Measurements from ENCODE around the gene VDR.

The VDR gene

DNA sequence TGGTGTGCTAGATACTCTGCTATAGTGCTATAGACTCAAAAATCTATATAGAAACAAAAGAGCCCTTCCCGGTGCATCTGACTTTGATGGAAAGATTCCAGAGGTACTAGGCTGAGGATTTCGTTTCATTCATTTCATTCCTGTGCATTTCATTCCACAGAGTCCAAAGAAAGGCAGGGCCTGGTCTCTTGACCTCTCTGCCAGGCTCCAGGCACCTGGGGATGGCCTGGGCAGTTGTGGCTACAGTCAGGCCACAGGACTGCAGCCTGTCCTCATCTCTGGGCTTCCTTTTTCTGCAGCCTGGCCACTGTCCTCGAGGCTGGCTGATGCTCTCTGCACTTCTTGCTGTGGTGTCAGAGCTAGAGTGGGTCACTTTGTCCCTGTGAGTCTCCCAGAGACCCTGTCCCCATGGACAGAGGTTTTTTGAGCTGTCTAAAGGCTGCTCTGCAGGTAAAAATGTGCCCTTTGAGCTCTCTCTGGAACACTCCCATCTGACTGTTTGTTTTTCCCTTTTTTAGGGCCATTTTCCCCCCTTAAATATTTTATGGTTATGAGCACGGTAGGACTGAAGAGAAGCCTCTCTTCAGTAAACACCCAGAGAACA, 3.2 kb upstream of the VDR start:
- H4K20me1 ChIP-seq = no peaks in the 10 kb centered on the region
- H3K9ac ChIP-seq = no peak overlapping the region
- peaks cover 52% of the 10 kb centered on the region for H3K27me3 ChIP-seq
- no peak overlapping the region for H3K4me2 ChIP-seq
- no peak for TF ChIP-seq Cebpa-rat (IDR thresholded peaks at IDR 0.05)
- H3K4me1 ChIP-seq = peaks cover 24% of the 10 kb centered on the region
- H3K27ac ChIP-seq = no peak overlapping the region
- no peaks in the 10 kb centered on the region for H3K36me3 ChIP-seq
- no peaks in the 10 kb centered on the region for H3K9me3 ChIP-seq
- no peak overlapping the region for H3K4me3 ChIP-seq

DNA sequence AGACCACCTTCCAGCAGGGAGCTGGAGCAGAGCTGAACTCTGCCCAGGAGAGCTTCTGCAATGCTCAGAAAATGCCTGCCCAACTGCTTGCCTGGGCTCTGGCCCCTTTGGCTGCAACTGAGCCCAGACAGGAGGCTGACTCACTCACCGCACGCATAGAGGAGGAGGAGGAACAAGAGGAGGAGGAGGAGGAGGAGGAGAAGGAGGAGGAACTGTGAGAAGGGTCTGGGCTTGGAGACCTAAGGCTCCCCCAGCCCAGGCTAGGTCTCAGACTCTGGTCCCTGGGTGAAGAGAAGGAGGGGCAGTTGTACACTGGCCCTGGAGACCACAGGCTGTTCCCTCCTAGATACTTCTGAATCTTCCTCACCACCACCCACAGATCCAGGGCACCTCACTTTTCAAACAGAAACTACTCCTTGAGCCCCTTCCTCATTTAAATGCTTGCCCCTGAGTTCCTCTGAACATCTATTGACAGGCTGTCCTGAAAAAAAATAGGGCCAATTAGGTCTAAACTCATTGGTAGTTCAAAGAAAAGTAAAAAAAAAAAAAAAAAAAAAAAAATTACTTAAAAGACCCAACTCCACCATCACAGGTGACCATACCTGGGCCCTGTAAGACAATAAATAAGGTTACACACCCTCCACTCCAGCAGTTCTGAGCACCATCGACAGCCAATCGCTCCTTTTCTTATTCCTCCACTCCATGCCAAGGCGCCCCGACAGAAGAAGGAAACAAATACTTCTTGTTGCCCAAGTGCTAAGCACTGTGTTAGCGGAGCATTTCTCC, 674 bp downstream of the VDR start:
- Histone ChIP-seq H3K27me3 (peaks cover 62% of the 10 kb centered on the region), H3K36me3 (no peaks in the 10 kb centered on the region), H3K27ac (peak overlapping the region; percentile 2; the same call in 1 of the 2 replicates), H3K9ac (peak overlapping the region; percentile 39; the same call in 1 of the 2 replicates), H4K20me1 (no peaks in the 10 kb centered on the region), H3K4me1 (peaks cover 62% of the 10 kb centered on the region), H3K4me2 (peak overlapping the region; percentile 81), H3K9me3 (no peaks in the 10 kb centered on the region), H3K4me3 (peak overlapping the region; percentile 69)
- no peak for TF ChIP-seq Cebpa-rat (IDR thresholded peaks at IDR 0.05)

DNA sequence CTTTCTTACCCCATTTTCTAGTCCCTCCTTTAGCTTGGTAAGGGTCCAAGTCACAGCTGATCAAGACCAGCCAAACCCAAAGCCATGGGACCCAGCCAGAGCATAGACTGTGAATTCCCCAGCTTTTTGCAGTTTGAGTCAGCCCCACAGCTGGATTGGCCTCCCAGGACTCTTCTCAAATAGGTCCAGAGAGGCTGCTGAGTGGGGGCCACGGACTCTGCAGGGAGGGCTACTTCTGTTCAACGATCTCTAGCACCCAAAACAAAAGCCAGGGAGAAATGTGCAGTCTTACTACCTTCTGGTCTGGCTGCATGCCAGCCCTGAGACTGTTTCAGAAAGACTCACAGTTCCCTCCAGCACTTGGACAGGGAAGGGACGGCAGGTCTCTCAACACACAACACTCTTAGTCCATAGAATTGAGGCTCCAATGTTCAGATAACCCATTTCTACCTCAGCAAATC, 1.6 kb downstream of the VDR start:
- Histone ChIP-seq H3K27ac (no peak overlapping the region), H3K4me3 (peak overlapping the region; percentile 69; the same call in 1 of the 2 replicates), H3K4me1 (peaks cover 66% of the 10 kb centered on the region), H3K36me3 (no peaks in the 10 kb centered on the region), H3K9ac (no peak overlapping the region), H3K9me3 (no peaks in the 10 kb centered on the region), H3K4me2 (peak overlapping the region; percentile 81), H4K20me1 (no peaks in the 10 kb centered on the region), H3K27me3 (peaks cover 62% of the 10 kb centered on the region)
- no peak for TF ChIP-seq Cebpa-rat (IDR thresholded peaks at IDR 0.05)

DNA sequence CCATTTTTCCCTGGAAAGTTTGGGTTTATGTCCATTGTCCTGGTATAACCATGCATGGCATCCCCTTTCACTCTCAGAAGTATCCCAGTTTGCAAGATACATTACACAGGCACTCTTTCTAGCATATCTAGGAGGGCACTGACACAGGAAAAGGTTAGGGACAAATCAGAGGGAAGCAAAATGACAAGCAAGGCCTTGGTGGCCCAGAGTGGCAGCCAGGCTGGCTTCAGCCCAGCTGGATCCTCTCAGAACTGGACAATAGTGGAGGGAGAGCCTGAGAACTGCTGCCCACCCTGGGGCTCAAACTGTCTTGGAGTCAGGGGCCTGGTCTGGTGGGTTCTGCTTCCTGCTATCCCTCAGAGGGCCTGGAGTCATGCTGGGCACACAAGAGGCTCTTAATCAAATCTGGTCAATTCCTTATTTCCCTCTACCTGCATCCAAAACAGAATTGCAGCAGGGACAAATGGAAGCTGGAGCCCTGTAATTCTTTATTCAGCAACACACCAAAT, 2.6 kb downstream of the VDR start:
- Histone ChIP-seq H3K9me3 (no peaks in the 10 kb centered on the region), H3K27me3 (peaks cover 52% of the 10 kb centered on the region), H3K4me3 (no peak overlapping the region), H3K4me2 (peak overlapping the region; percentile 81), H3K27ac (no peak overlapping the region), H3K4me1 (peaks cover 67% of the 10 kb centered on the region), H4K20me1 (no peaks in the 10 kb centered on the region), H3K36me3 (no peaks in the 10 kb centered on the region), H3K9ac (no peak overlapping the region)
- no peak for TF ChIP-seq Cebpa-rat (IDR thresholded peaks at IDR 0.05)

DNA sequence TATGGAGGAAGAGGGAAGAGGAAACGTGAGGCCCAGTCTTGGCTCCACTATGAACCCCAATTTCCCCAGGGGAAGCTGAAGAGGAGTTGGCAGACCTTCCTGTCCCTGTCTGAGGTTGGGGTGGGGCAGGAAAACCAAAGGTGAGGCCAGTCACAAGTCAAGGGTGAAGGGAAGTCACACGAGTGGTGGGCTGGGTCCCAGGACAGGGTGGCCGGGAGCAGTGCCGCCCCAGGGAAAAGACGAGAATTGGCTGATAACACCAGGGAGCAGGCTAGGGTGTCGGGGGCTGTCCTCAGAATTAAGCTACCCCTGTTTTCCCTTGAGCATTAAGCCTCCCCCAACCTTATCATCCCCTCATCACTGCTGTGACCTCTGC, 3.1 kb downstream of the VDR start:
- Histone ChIP-seq H3K4me2 (peak overlapping the region; percentile 81), H3K27me3 (peaks cover 47% of the 10 kb centered on the region), H3K4me1 (peaks cover 71% of the 10 kb centered on the region), H4K20me1 (no peaks in the 10 kb centered on the region), H3K36me3 (no peaks in the 10 kb centered on the region), H3K4me3 (no peak overlapping the region), H3K27ac (no peak overlapping the region), H3K9me3 (no peaks in the 10 kb centered on the region), H3K9ac (no peak overlapping the region)
- TF ChIP-seq Cebpa-rat (IDR thresholded peaks at IDR 0.05) = no peak

DNA sequence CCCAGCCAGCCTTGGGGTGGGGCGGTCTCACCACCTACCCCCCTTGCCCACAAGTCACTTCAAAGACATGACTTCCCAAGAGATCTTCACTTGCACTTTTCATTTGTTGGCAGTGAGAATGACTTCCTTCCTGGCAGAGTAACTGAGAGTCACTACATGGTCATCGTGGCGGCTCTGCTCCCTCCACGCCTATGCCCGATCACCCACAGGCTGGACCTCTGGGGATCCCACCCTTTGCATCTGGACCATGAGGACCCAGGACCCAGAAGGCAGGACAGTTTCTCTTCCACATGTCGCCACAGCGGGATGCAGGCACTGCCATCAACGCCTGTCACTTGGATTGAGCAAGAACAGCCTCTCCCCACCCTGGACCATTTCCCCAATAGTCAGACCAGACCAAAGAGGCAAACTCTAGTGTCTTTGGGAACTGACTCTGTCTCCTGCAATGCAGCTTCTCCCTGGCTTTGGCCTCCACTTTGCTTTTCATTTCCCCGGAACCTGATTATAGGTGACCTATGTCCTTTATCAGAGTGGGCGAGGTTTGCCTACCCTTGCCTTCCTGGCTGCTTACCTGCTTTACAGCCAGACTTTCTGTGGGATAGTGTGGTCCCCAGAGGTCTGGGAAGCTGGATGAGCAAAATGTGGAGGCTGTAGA, 3.6 kb downstream of the VDR start:
- H3K27ac ChIP-seq = no peak overlapping the region
- no peak overlapping the region for H3K4me3 ChIP-seq
- H3K4me2 ChIP-seq = peak overlapping the region; percentile 81
- peaks cover 42% of the 10 kb centered on the region for H3K27me3 ChIP-seq
- H3K9me3 ChIP-seq = no peaks in the 10 kb centered on the region
- H3K4me1 ChIP-seq = peaks cover 77% of the 10 kb centered on the region
- no peak for TF ChIP-seq Cebpa-rat (IDR thresholded peaks at IDR 0.05)
- H4K20me1 ChIP-seq = no peaks in the 10 kb centered on the region
- H3K9ac ChIP-seq = no peak overlapping the region; the same call in 1 of the 2 replicates
- no peaks in the 10 kb centered on the region for H3K36me3 ChIP-seq

DNA sequence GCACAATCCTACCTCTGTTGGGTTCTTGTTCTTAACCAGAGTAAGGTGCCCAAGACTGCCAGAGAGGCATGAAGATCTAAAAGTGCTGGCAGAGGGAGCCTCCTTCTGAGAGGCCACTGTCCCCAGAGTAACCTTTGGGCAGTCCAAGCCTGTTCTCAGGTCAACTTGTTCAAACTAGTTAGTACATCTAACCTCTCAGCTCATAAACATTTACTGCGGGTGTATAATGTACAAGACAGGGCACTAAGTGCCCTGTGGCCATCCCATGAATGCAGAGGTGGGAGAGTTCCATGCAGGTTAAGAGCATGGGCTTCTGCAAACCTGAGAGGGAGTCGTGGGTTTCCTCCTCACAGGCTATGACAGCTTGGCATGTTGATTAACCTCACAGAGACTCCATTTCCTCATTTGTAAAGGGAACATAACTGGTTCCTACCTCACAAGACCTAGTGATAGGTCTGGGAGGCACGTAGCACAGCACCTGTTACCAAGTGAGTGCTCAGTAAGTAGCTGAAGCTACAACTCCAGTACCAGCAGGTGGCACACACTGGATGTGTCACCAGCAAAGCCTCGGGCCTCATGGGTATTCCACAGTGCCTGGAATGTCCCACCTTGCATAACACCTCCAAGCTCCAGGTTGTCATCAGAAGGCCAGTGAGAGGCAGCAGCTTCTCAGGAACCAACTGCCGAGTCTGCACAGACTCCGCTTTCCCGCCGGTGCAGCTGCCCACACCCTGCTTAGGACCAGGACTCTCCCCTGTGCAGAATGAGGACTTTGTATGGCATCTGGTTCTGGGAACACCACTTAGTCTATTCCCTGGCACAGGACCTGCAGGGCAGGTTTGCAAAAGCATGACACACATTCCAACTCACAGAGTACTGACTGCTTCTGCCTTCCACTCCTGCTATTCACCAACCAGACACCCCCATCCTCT, 4.4 kb downstream of the VDR start:
- TF ChIP-seq Cebpa-rat (IDR thresholded peaks at IDR 0.05) = no peak
- Histone ChIP-seq H3K27me3 (peaks cover 34% of the 10 kb centered on the region), H3K9ac (no peak overlapping the region), H3K27ac (no peak overlapping the region), H3K9me3 (no peaks in the 10 kb centered on the region), H3K4me2 (peak overlapping the region; percentile 81), H3K4me3 (no peak overlapping the region), H3K36me3 (no peaks in the 10 kb centered on the region), H4K20me1 (no peaks in the 10 kb centered on the region), H3K4me1 (peaks cover 82% of the 10 kb centered on the region)

DNA sequence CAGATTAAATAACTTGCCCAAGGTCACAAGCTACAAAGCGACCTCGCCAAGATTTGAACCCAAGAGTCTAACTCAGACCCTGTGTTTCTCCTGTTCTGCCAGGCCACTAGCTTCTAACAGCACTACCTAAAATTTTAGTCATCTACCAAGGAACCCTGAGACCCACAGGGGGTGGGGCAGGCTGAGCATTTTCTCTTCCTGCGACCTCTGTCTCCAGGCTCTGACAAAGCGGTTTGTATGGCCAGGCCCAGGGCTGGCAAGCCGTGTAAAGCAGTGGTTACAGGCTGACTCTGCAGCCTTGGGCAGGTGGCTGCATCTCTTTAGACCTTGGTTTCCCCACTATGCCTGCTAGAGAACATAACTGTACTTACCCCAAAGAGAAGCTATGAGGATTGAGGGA, 5.3 kb downstream of the VDR start:
- no peak overlapping the region for H3K4me3 ChIP-seq
- H4K20me1 ChIP-seq = no peaks in the 10 kb centered on the region
- peaks cover 85% of the 10 kb centered on the region for H3K4me1 ChIP-seq
- H3K9ac ChIP-seq = no peak overlapping the region
- peaks cover 25% of the 10 kb centered on the region for H3K27me3 ChIP-seq
- H3K27ac ChIP-seq = no peak overlapping the region
- H3K9me3 ChIP-seq = no peaks in the 10 kb centered on the region
- H3K4me2 ChIP-seq = peak overlapping the region; percentile 81
- no peak for TF ChIP-seq Cebpa-rat (IDR thresholded peaks at IDR 0.05)
- H3K36me3 ChIP-seq = no peaks in the 10 kb centered on the region

DNA sequence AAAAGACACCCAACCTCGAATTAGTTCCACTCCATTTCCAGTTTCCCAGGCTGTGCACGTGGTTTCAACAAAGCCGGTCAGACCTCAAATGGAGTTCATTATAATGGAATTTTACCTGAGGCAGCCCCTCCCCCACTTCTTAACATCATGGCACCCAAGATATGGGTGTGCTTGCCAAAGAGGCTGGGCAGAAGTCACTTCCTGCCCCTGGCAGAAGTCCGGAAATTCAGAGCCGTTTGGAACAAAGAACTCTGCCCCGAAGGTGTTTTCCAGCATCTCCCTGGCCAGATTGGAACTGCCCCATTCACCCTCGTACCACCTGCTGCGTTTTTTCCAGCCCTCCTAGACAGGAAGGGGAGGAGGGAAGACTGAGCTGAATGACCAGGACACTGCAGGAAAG, 8.2 kb downstream of the VDR start:
- H4K20me1 ChIP-seq = no peaks in the 10 kb centered on the region
- H3K4me1 ChIP-seq = peaks cover 84% of the 10 kb centered on the region
- no peak overlapping the region for H3K4me3 ChIP-seq
- H3K27ac ChIP-seq = peak overlapping the region; percentile 16; the same call in 1 of the 2 replicates
- H3K27me3 ChIP-seq = no peaks in the 10 kb centered on the region
- H3K9me3 ChIP-seq = no peaks in the 10 kb centered on the region
- peak overlapping the region; percentile 92 for H3K4me2 ChIP-seq
- H3K9ac ChIP-seq = no peak overlapping the region
- TF ChIP-seq Cebpa-rat (IDR thresholded peaks at IDR 0.05) = no peak
- no peaks in the 10 kb centered on the region for H3K36me3 ChIP-seq
